HTR-8/SVneo (cell line): ENCODE data around the gene PPP2R5B.
A peak's percentile ranks its signal among the peaks of the same experiment; 100 is the strongest.

ENCODE experiments used
- DNase-seq: peaks from one replicate; pipeline ENCODE4 v3.0.0; 2011; ENCODE audit warnings: low spot score, mixed read lengths; ENCODE audit not compliant: insufficient read length
- FAIRE-seq: peaks from 2 replicates; lab custom pipeline; 2011; peaks lifted over from hg19 to GRCh38; lab: Jason Lieb, UNC

PPP2R5B gene

GRCh38 chr11:64905516-64906313 is 18.8 kb upstream of the PPP2R5B start:
- no peak for FAIRE-seq
- DNase-seq, result no peak

GRCh38 chr11:64906314-64906635 is 18.2 kb upstream of the PPP2R5B start:
- no peak for DNase-seq
- FAIRE-seq, result no peak

- FAIRE-seq, result no peak
- DNase-seq, result no peak
Observed at GRCh38 chr11:64908766-64909165, 15.7 kb upstream of the PPP2R5B start.

- no peak for FAIRE-seq
Observed at GRCh38 chr11:64909653-64910343, 14.7 kb upstream of the PPP2R5B start.

GRCh38 chr11:64910451-64911093 is 13.9 kb upstream of the PPP2R5B start:
- no peak for FAIRE-seq
- no peak for DNase-seq

More at GRCh38 chr11:64909653-64910343, 14.7 kb upstream of the PPP2R5B start:
- no peak for DNase-seq

- DNase-seq (no peak), FAIRE-seq (no peak)
Observed at GRCh38 chr11:64911142-64911541, 13.3 kb upstream of the PPP2R5B start.

- DNase-seq, result no peak
- no peak for FAIRE-seq
Observed at GRCh38 chr11:64911689-64912088, 12.8 kb upstream of the PPP2R5B start.

- no peak for FAIRE-seq
- DNase-seq, result no peak
Observed at GRCh38 chr11:64913171-64913727, 11.2 kb upstream of the PPP2R5B start.

- no peak for FAIRE-seq
- DNase-seq, result no peak
Observed at GRCh38 chr11:64914123-64914522, 10.4 kb upstream of the PPP2R5B start.

GRCh38 chr11:64915376-64915887 is 9.1 kb upstream of the PPP2R5B start:
- FAIRE-seq, result no peak
- no peak for DNase-seq

- FAIRE-seq, result no peak
- DNase-seq, result peak; percentile 38
Observed at GRCh38 chr11:64916040-64916774, 8.3 kb upstream of the PPP2R5B start.

- FAIRE-seq (peak; percentile 82), DNase-seq (peak; percentile 99)
Observed at GRCh38 chr11:64916775-64917662, 7.5 kb upstream of the PPP2R5B start, which contains the start of gene ATG2A. Gene ATG2A (minus strand): TSS chr11:64917209. CDS start chr11:64917135, 74 bp downstream.

GRCh38 chr11:64917663-64917995 is 6.9 kb upstream of the PPP2R5B start:
- FAIRE-seq (no peak), DNase-seq (no peak)

- no peak for DNase-seq
- FAIRE-seq, result no peak
Observed at GRCh38 chr11:64918017-64918416, 6.5 kb upstream of the PPP2R5B start.

GRCh38 chr11:64919627-64920026 is 4.9 kb upstream of the PPP2R5B start:
- DNase-seq (no peak), FAIRE-seq (no peak)

GRCh38 chr11:64920124-64920523 is 4.4 kb upstream of the PPP2R5B start:
- DNase-seq (no peak), FAIRE-seq (no peak)

- FAIRE-seq, result no peak
- DNase-seq, result no peak
Observed at GRCh38 chr11:64921384-64921783, 3.1 kb upstream of the PPP2R5B start.

GRCh38 chr11:64923151-64923661 is 1.3 kb upstream of the PPP2R5B start:
- FAIRE-seq, result no peak
- no peak for DNase-seq

GRCh38 chr11:64924910-64925284 is 408 bp downstream of the PPP2R5B start:
- peak; percentile 17 for DNase-seq
- FAIRE-seq, result no peak
